HepG2 (cell line): ENCODE measurements around the gene KLF13. TPM values are rescaled to one million over a fixed set of nuclear protein-coding genes. Genes with fewer than 3 reads are reported as not detected.

Experiments
- ATAC-seq: fragments of 200-7000 bp; cut with Tn5 transposase; 3 replicates; pipeline ENCODE4 v1.9.1; 2020; ENCODE audit warnings: mild to moderate bottlenecking, moderate library complexity
- BruUV-seq: library from RNA; stranded (reverse); fragments of 400-500 nt; replicated peaks from 2 replicates; lab custom pipeline; 2021; lab: Mats Ljungman, UMichigan
- CTCF ChIA-PET: fragments of 300-600 bp; formaldehyde crosslinking; extraction: SDS; loops from one replicate; lab custom pipeline; 2021; ENCODE audit warnings: low total read pairs, inconsistent platforms, low intra/inter-chr PET ratio; lab: Yijun Ruan, JAX
- POLR2A ChIA-PET: fragments of 350-600 bp; sonication (Branson Sonifier 250); formaldehyde crosslinking; loops from one replicate; lab custom pipeline; 2020; ENCODE audit warnings: antibody characterized with exemption, inconsistent platforms; lab: Yijun Ruan, JAX
- DNase-seq: peaks from one replicate; pipeline ENCODE4 v3.0.0-alpha.2; 2015; ENCODE audit warnings: low spot score
- FAIRE-seq: peaks from 3 replicates; lab custom pipeline; 2011; peaks lifted over from hg19 to GRCh38; lab: Jason Lieb, UNC
- H2AFZ ChIP-seq: one replicate; pipeline ENCODE4 v1.6.1; 2011; ENCODE audit warnings: low read length, inconsistent platforms
- H3K27ac ChIP-seq: fragments of 300-600 bp; 3 replicates; pipeline ENCODE4 v1.8.0; 2011; ENCODE audit warnings: mixed run types, mild to moderate bottlenecking, mixed read lengths, low read length, inconsistent platforms; ENCODE audit not compliant: insufficient read depth; ENCODE audit errors: extremely low read length
- H3K27me3 ChIP-seq, 2 experiments: fragments of 200-600 bp in 1 of 2; 2 replicates in 1 of 2; 3 replicates in 1 of 2; pipeline versions ENCODE4 v1.6.0 to v1.8.0; 2011; ENCODE audit warnings: low read length in 2 of 2, mild to moderate bottlenecking in 2 of 2, moderate library complexity in 2 of 2, inconsistent platforms in 1 of 2; ENCODE audit not compliant: insufficient read depth in 2 of 2, control insufficient read depth in 1 of 2
- H3K36me3 ChIP-seq, 2 experiments: fragments of 200-600 bp in 1 of 2; replicated peaks in 1 of 2; 2 replicates in 1 of 2; 3 replicates in 1 of 2; pipeline versions ENCODE4 v1.5.1 to v1.8.0; 2011; ENCODE audit warnings: low read length in 2 of 2, inconsistent platforms in 1 of 2; ENCODE audit not compliant: insufficient read depth in 2 of 2, control insufficient read depth in 1 of 2
- H3K4me1 ChIP-seq: 2 replicates; pipeline ENCODE4 v1.5.1; 2012; ENCODE audit warnings: low read length, inconsistent platforms; ENCODE audit not compliant: insufficient read depth
- H3K4me2 ChIP-seq: 2 replicates; pipeline ENCODE4 v1.6.0; 2011; ENCODE audit warnings: low read depth, low read length, inconsistent platforms
- H3K4me3 ChIP-seq, 3 experiments: fragments of 200-600 bp in 1 of 3; sonication (generic), shearing (Covaris generic) in 1 of 3; replicated peaks in 1 of 3; 2 replicates each; pipeline ENCODE4 v1.5.1; 2011 to 2016; ENCODE audit warnings: low read length in 3 of 3, inconsistent platforms in 2 of 3, low read depth in 2 of 3, mild to moderate bottlenecking in 2 of 3, control low read depth in 1 of 3, mixed read lengths in 1 of 3; ENCODE audit not compliant: insufficient read depth in 1 of 3
- H3K79me2 ChIP-seq: one replicate; pipeline ENCODE4 v1.6.1; 2011; ENCODE audit warnings: low read length, inconsistent platforms; ENCODE audit not compliant: insufficient read depth
- H3K9ac ChIP-seq: 2 replicates; pipeline ENCODE4 v1.6.0; 2011; ENCODE audit warnings: mild to moderate bottlenecking, low read depth, low read length, inconsistent platforms; ENCODE audit not compliant: insufficient read depth
- H3K9me3 ChIP-seq: 2 replicates; pipeline ENCODE4 v1.5.1; 2012; ENCODE audit warnings: mild to moderate bottlenecking, low read length
- H4K20me1 ChIP-seq: 2 replicates; pipeline ENCODE4 v1.6.0; 2011; ENCODE audit warnings: inconsistent platforms, mild to moderate bottlenecking, low read length, moderate library complexity; ENCODE audit not compliant: insufficient read depth
- IKZF5 ChIP-seq: IDR thresholded peaks from 2 replicates; pipeline ENCODE4 v1.6.1; 2018; ENCODE audit warnings: missing genetic modification reagents, mild to moderate bottlenecking, missing compliant biosample characterization
- MAFG ChIP-seq: sonication (generic); formaldehyde crosslinking; IDR thresholded peaks from 2 replicates; pipeline ENCODE4 v1.5.1; 2020; ENCODE audit warnings: mild to moderate bottlenecking, missing genetic modification reagents
- SNAI1 ChIP-seq: sonication (generic); formaldehyde crosslinking; IDR thresholded peaks from 2 replicates; pipeline ENCODE4 v1.5.0; 2020; ENCODE audit warnings: mild to moderate bottlenecking, missing genetic modification reagents, borderline replicate concordance
- TFDP2 ChIP-seq: sonication (generic); formaldehyde crosslinking; IDR thresholded peaks from 2 replicates; pipeline ENCODE4 v1.4.0; 2020; ENCODE audit warnings: missing genetic modification reagents
- ZBTB21 ChIP-seq: sonication (generic); formaldehyde crosslinking; IDR thresholded peaks from 2 replicates; pipeline ENCODE4 v1.4.0; 2020; ENCODE audit warnings: missing genetic modification reagents
- ZNF234 ChIP-seq: sonication (generic); formaldehyde crosslinking; conservative IDR thresholded peaks from 2 replicates; pipeline ENCODE4 v1.5.1; 2020; ENCODE audit warnings: mild to moderate bottlenecking, missing genetic modification reagents
- ZNF510 ChIP-seq: sonication (generic); formaldehyde crosslinking; IDR thresholded peaks from 2 replicates; pipeline ENCODE4 v1.4.0; 2020; ENCODE audit warnings: low read depth, mild to moderate bottlenecking, missing genetic modification reagents
- ZNF687 ChIP-seq: sonication (generic); formaldehyde crosslinking; IDR thresholded peaks from 2 replicates; pipeline ENCODE4 v1.5.1; 2020; ENCODE audit warnings: mild to moderate bottlenecking, missing genetic modification reagents, moderate library complexity
- WGBS: methylation state at CpG from one replicate; pipeline ENCODE4 v1.1.6; 2017; ENCODE audit warnings: low lambda C conversion rate; 5-methylcytosine and 5-hydroxymethylcytosine counted together
- in situ Hi-C: cut with HindIII; loops from 2 replicates; pipeline ENCODE4 v1.10.0; 2017; ENCODE audit warnings: low pct_unique_long_range_greater_than_20kb; ENCODE audit not compliant: extremely low pct_ligation_motif_present
- intact Hi-C: fragments of 100-400 bp; cut with micrococcal nuclease; formaldehyde crosslinking; loops from one replicate; pipeline ENCODE4 v1.10.0; 2022; ENCODE audit not compliant: unreplicated experiment
- polyA plus RNA-seq, 8 experiments: library from polyadenylated mRNA; depleted of rRNA in 3 of 8; stranded (reverse) in 7 of 8; unstranded in 1 of 8; fragments of >200 nt; fragmentation: Illumina TruSeq in 4 of 8; extraction: Trizol in 4 of 8; gene quantifications; 2 replicates each; pipeline versions ENCODE4 v1.2.1 to v1.2.3, GENCODE V29; 2011 to 2016; ENCODE audit warnings: low read depth in 4 of 8, missing spikeins in 1 of 8, mixed read lengths in 1 of 8; ENCODE audit not compliant: insufficient read depth in 1 of 8
- total RNA-seq, 5 experiments: library from RNA; depleted of rRNA; stranded (reverse); fragments of >200 nt; fragmentation: Illumina TruSeq; extraction: Trizol; gene quantifications; 2 replicates each; pipeline ENCODE4 v1.2.3, GENCODE V29; 2016; ENCODE audit warnings: low read depth in 1 of 5

Gene KLF13
- total and polyA plus RNA-seq, 2 of the 13 experiments (the other 11 are each of a cell fraction or from before 2014, with no cell fraction given) = 16.8 to 25.1 TPM

- no peak for DNase-seq
- H3K9ac ChIP-seq = no peak overlapping the region
- FAIRE-seq = no peak
- no TSS peak for BruUV-seq
- ATAC-seq = no peak
- no peak overlapping the region for H2AFZ ChIP-seq
- H3K36me3 ChIP-seq = no peaks in the 10 kb centered on the region
- in situ Hi-C loops (no loop called here), intact Hi-C loops (no loop called here)
- H3K79me2 ChIP-seq = no peaks in the 10 kb centered on the region
- H3K9me3 ChIP-seq = no peaks in the 10 kb centered on the region
- H3K4me2 ChIP-seq = no peak overlapping the region
- no peak overlapping the region for H3K27ac ChIP-seq
- no peak overlapping the region for H3K4me3 ChIP-seq
- WGBS = 73% methylated on average over 6 of the region's 6 CpGs
- ChIA-PET POLR2A (no interaction called here), CTCF (no interaction called here)
- peaks cover 1 to 53% of the 10 kb centered on the region in 2 experiments; a peak in 3 of 5 replicates for H3K27me3 ChIP-seq
- no peaks in the 10 kb centered on the region for H4K20me1 ChIP-seq
- TF ChIP-seq IKZF5 (CRISPR knock-in tag) (no peak), ZBTB21 (no peak), MAFG (CRISPR knock-in tag) (no peak), TFDP2 (no peak), ZNF687 (CRISPR knock-in tag) (no peak), ZNF234 (CRISPR knock-in tag) (no peak), ZNF510 (CRISPR knock-in tag) (no peak), SNAI1 (CRISPR knock-in tag) (no peak)
- TF ChIP-seq, all 625 proteins: peak for 0
- peaks cover 52% of the 10 kb centered on the region for H3K4me1 ChIP-seq
Observed at GRCh38 chr15:31403096-31403495, 76.5 kb downstream of the KLF13 start.
